ENCODE results near the gene POLR2A.

The POLR2A gene

GRCh38 chr17:7508846-7509245 lies 24.7 kb downstream of the POLR2A start:
- no peak for TF ChIP-seq MAX (IDR thresholded peaks at IDR 0.05; ENCODE audit: low read depth, low read length)
- no peak for TF ChIP-seq POLR2A (IDR thresholded peaks at IDR 0.05; ENCODE audit: extremely low read depth, insufficient read length)
- no peak for TF ChIP-seq MYC (IDR thresholded peaks at IDR 0.05; ENCODE audit: low read depth, low read length)
- TF ChIP-seq CTCF (IDR thresholded peaks at IDR 0.05; ENCODE audit: low read depth, low read length): no peak
- no peak for DNase-seq (ENCODE audit: low read depth)
- no peak overlapping the region for H3K4me3 ChIP-seq (ENCODE audit: low read depth, low read length)

- no peak for DNase-seq (ENCODE audit: low read depth)
- no peak for TF ChIP-seq CTCF (IDR thresholded peaks at IDR 0.05; ENCODE audit: low read depth, low read length)
- TF ChIP-seq MAX (IDR thresholded peaks at IDR 0.05; ENCODE audit: low read depth, low read length): no peak
- TF ChIP-seq POLR2A (IDR thresholded peaks at IDR 0.05; ENCODE audit: extremely low read depth, insufficient read length): no peak
- no peak for TF ChIP-seq MYC (IDR thresholded peaks at IDR 0.05; ENCODE audit: low read depth, low read length)
- no peak overlapping the region for H3K4me3 ChIP-seq (ENCODE audit: low read depth, low read length)
These were observed 25.8 kb downstream of the POLR2A start for GRCh38 chr17:7509937-7510336.

GRCh38 chr17:7511108-7511507 lies 26.9 kb downstream of the POLR2A start:
- no peak overlapping the region for H3K4me3 ChIP-seq (ENCODE audit: low read depth, low read length)
- TF ChIP-seq MAX (IDR thresholded peaks at IDR 0.05; ENCODE audit: low read depth, low read length): no peak
- no peak for TF ChIP-seq MYC (IDR thresholded peaks at IDR 0.05; ENCODE audit: low read depth, low read length)
- no peak for TF ChIP-seq POLR2A (IDR thresholded peaks at IDR 0.05; ENCODE audit: extremely low read depth, insufficient read length)
- no peak for DNase-seq (ENCODE audit: low read depth)

GRCh38 chr17:7512105-7512504 lies 27.9 kb downstream of the POLR2A start:
- TF ChIP-seq POLR2A (IDR thresholded peaks at IDR 0.05; ENCODE audit: extremely low read depth, insufficient read length): no peak
- no peak for TF ChIP-seq MAX (IDR thresholded peaks at IDR 0.05; ENCODE audit: low read depth, low read length)
- no peak for TF ChIP-seq CTCF (IDR thresholded peaks at IDR 0.05; ENCODE audit: low read depth, low read length)
- no peak for TF ChIP-seq MYC (IDR thresholded peaks at IDR 0.05; ENCODE audit: low read depth, low read length)
- no peak overlapping the region for H3K4me3 ChIP-seq (ENCODE audit: low read depth, low read length)
- DNase-seq (ENCODE audit: low read depth): no peak

GRCh38 chr17:7512824-7513540 lies 28.8 kb downstream of the POLR2A start:
- TF ChIP-seq CTCF (IDR thresholded peaks at IDR 0.05; ENCODE audit: low read depth, low read length) (no peak), POLR2A (IDR thresholded peaks at IDR 0.05; ENCODE audit: extremely low read depth, insufficient read length) (no peak), MYC (IDR thresholded peaks at IDR 0.05; ENCODE audit: low read depth, low read length) (no peak), MAX (IDR thresholded peaks at IDR 0.05; ENCODE audit: low read depth, low read length) (no peak)
- H3K4me3 ChIP-seq (ENCODE audit: low read depth, low read length): no peak overlapping the region
- DNase-seq (ENCODE audit: low read depth): no peak

- TF ChIP-seq CTCF (IDR thresholded peaks at IDR 0.05; ENCODE audit: low read depth, low read length) (no peak), MYC (IDR thresholded peaks at IDR 0.05; ENCODE audit: low read depth, low read length) (no peak), POLR2A (IDR thresholded peaks at IDR 0.05; ENCODE audit: extremely low read depth, insufficient read length) (no peak), MAX (IDR thresholded peaks at IDR 0.05; ENCODE audit: low read depth, low read length) (no peak)
- DNase-seq (ENCODE audit: low read depth): no peak
These were observed 29.8 kb downstream of the POLR2A start for GRCh38 chr17:7513850-7514419.

More at GRCh38 chr17:7513850-7514419, 29.8 kb downstream of the POLR2A start:
- H3K4me3 ChIP-seq (ENCODE audit: low read depth, low read length): no peak overlapping the region
